Measurements from ENCODE around the gene LANCL1. TPM values are rescaled to one million over a fixed set of nuclear protein-coding genes. Genes with fewer than 3 reads are reported as not detected.

The LANCL1 gene
- total and polyA plus RNA-seq, 4 donors: 48.7 to 167 (median 67.3) TPM

Other genes starting within 250 kb of the LANCL1 start
- gene MYL1, start 161.6 kb downstream of the LANCL1 start, total RNA-seq: 1 to 10 TPM; 3.3 to 3.6 TPM
- 10 to 100 TPM in 1 of 2 donors, 1 to 10 TPM in 1; 1.2 to 11.8 TPM for gene MYL1, start 161.6 kb downstream of the LANCL1 start, polyA plus RNA-seq (ENCODE audit: insufficient read length in 2 of 2)
- gene CPS1, start 79.8 kb upstream of the LANCL1 start, total RNA-seq: 10 to 100 TPM in 1 of 2 donors, 1 to 10 TPM in 1; 8.3 to 15.6 TPM
- 1 to 10 TPM; 3.0 to 3.2 TPM for gene CPS1, start 79.8 kb upstream of the LANCL1 start, polyA plus RNA-seq (ENCODE audit: insufficient read length in 2 of 2)

Data from spinal cord (tissue), 4 donors.